Measurements from ENCODE around the gene FTL. TPM values are rescaled to one million over a fixed set of nuclear protein-coding genes. Genes with fewer than 3 reads are reported as not detected.

Gene FTL
- total RNA-seq, 1 experiment from 2014 or later = 1,459 TPM

GRCh38 chr19:48999481-49000325, 34.6 kb downstream of the FTL start:
- Mint-ChIP-seq H3K36me3 (ENCODE audit: insufficient read depth, unreplicated experiment) (peaks cover 69% of the 10 kb centered on the region), H3K4me1 (ENCODE audit: low read depth, unreplicated experiment) (peaks cover 19% of the 10 kb centered on the region), H3K27me3 (ENCODE audit: unreplicated experiment) (no peaks in the 10 kb centered on the region), H3K9me3 (ENCODE audit: low read depth, unreplicated experiment) (no peaks in the 10 kb centered on the region), H3K27ac (ENCODE audit: unreplicated experiment) (no peak overlapping the region), H3K4me3 (ENCODE audit: low read depth, unreplicated experiment) (no peak overlapping the region)
- CTCF ChIA-PET = interaction anchor here (0.6 to 1.7 kb wide), 6 partner anchors 19 to 98 kb away, joined by 3 to 9 read pairs (median 6); partner anchors contain the start of gene NTF4
- TF ChIP-seq, protein P1, sequence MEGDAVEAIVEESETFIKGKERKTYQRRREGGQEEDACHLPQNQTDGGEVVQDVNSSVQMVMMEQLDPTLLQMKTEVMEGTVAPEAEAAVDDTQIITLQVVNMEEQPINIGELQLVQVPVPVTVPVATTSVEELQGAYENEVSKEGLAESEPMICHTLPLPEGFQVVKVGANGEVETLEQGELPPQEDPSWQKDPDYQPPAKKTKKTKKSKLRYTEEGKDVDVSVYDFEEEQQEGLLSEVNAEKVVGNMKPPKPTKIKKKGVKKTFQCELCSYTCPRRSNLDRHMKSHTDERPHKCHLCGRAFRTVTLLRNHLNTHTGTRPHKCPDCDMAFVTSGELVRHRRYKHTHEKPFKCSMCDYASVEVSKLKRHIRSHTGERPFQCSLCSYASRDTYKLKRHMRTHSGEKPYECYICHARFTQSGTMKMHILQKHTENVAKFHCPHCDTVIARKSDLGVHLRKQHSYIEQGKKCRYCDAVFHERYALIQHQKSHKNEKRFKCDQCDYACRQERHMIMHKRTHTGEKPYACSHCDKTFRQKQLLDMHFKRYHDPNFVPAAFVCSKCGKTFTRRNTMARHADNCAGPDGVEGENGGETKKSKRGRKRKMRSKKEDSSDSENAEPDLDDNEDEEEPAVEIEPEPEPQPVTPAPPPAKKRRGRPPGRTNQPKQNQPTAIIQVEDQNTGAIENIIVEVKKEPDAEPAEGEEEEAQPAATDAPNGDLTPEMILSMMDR (IDR thresholded peaks at IDR 0.05; ENCODE audit: unreplicated experiment) = peak; percentile 33
- intact Hi-C loops (cut with micrococcal nuclease; ENCODE audit: unreplicated experiment) = loop anchor here (10.0 kb wide), 1 partner anchor 225 kb away; no protein-coding TSS in a partner anchor
- no TSS peak for BruUV-seq (replicated peaks)
- peak; percentile 56 for DNase-seq

GRCh38 chr19:49004133-49004532, 39.0 kb downstream of the FTL start:
- intact Hi-C loops (cut with micrococcal nuclease; ENCODE audit: unreplicated experiment) = no loop called here
- CTCF ChIA-PET = interaction anchor here (0.6 kb wide), 1 partner anchor 11 kb away, joined by 3 read pairs; the partner anchor contains the start of genes GYS1 and RUVBL2
- Mint-ChIP-seq H3K4me3 (ENCODE audit: low read depth, unreplicated experiment) (no peak overlapping the region), H3K27me3 (ENCODE audit: unreplicated experiment) (no peaks in the 10 kb centered on the region), H3K36me3 (ENCODE audit: insufficient read depth, unreplicated experiment) (peaks cover 70% of the 10 kb centered on the region), H3K4me1 (ENCODE audit: low read depth, unreplicated experiment) (no peaks in the 10 kb centered on the region), H3K27ac (ENCODE audit: unreplicated experiment) (no peak overlapping the region), H3K9me3 (ENCODE audit: low read depth, unreplicated experiment) (no peaks in the 10 kb centered on the region)
- DNase-seq = no peak
- no TSS peak for BruUV-seq (replicated peaks)
- TF ChIP-seq, protein P1 (IDR thresholded peaks at IDR 0.05; ENCODE audit: unreplicated experiment) = no peak

- TF ChIP-seq, protein P1 (IDR thresholded peaks at IDR 0.05; ENCODE audit: unreplicated experiment) = no peak
- CTCF ChIA-PET = no interaction called here
- Mint-ChIP-seq H3K27ac (ENCODE audit: unreplicated experiment) (no peak overlapping the region), H3K27me3 (ENCODE audit: unreplicated experiment) (no peaks in the 10 kb centered on the region), H3K36me3 (ENCODE audit: insufficient read depth, unreplicated experiment) (peaks cover 69% of the 10 kb centered on the region), H3K9me3 (ENCODE audit: low read depth, unreplicated experiment) (no peaks in the 10 kb centered on the region), H3K4me3 (ENCODE audit: low read depth, unreplicated experiment) (no peak overlapping the region), H3K4me1 (ENCODE audit: low read depth, unreplicated experiment) (no peaks in the 10 kb centered on the region)
- intact Hi-C loops (cut with micrococcal nuclease; ENCODE audit: unreplicated experiment) = no loop called here
- no peak for DNase-seq
- TSS peak; percentile 21 for BruUV-seq (replicated peaks)
Observed at GRCh38 chr19:49004964-49005614, 40.0 kb downstream of the FTL start.

DNA sequence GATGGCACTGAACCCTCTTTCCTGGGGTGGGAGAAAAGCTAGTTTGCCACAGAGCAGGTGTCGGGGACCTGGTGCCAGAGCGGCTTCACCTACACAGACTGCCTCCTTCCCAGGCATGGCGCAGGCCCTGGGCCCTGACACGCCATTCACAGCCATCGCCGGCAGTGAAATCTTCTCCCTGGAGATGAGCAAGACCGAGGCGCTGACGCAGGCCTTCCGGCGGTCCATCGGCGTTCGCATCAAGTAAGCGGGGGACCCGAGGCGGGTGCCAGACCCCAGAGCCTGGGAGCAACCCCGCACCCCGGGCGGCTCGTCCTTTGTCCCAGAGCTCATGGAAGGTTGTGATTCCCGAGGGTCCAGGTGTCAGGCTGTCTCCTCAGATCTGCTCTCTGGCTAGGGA, 41.8 kb downstream of the FTL start:
- intact Hi-C loops (cut with micrococcal nuclease; ENCODE audit: unreplicated experiment) = no loop called here
- Mint-ChIP-seq H3K36me3 (ENCODE audit: insufficient read depth, unreplicated experiment) (peaks cover 74% of the 10 kb centered on the region), H3K27me3 (ENCODE audit: unreplicated experiment) (no peaks in the 10 kb centered on the region), H3K9me3 (ENCODE audit: low read depth, unreplicated experiment) (no peaks in the 10 kb centered on the region), H3K4me3 (ENCODE audit: low read depth, unreplicated experiment) (no peak overlapping the region), H3K4me1 (ENCODE audit: low read depth, unreplicated experiment) (no peaks in the 10 kb centered on the region), H3K27ac (ENCODE audit: unreplicated experiment) (no peak overlapping the region)
- BruUV-seq (replicated peaks) = no TSS peak
- CTCF ChIA-PET = no interaction called here
- DNase-seq = no peak
- TF ChIP-seq, protein P1 (IDR thresholded peaks at IDR 0.05; ENCODE audit: unreplicated experiment) = no peak
